Colonic mucosa (tissue), 4 donors: ENCODE results near the gene SPI1. TPM values are rescaled to one million over a fixed set of nuclear protein-coding genes. Genes with fewer than 3 reads are reported as not detected.
A peak's percentile ranks its signal among the peaks of the same experiment; 100 is the strongest.

Source experiments
- DNase-seq: peaks from one replicate; pipeline ENCODE4 v3.0.0-alpha.2; 2020
- H3K27ac ChIP-seq: fragments of 200-600 bp; one replicate; pipeline ENCODE4 v1.8.0; 2021
- H3K27me3 ChIP-seq: fragments of 200-600 bp; one replicate; pipeline ENCODE4 v1.8.0; 2021
- H3K36me3 ChIP-seq: fragments of 200-600 bp; one replicate; pipeline ENCODE4 v1.8.0; 2021
- H3K4me1 ChIP-seq: fragments of 200-600 bp; one replicate; pipeline ENCODE4 v1.8.0; 2021; ENCODE audit warnings: mild to moderate bottlenecking
- H3K4me3 ChIP-seq: fragments of 200-600 bp; one replicate; pipeline ENCODE4 v1.8.0; 2021
- H3K9ac ChIP-seq, 2 donors: one replicate each; pipeline ENCODE4 v1.7.0; 2013; ENCODE audit warnings: control low read depth in 2 of 2, low read depth in 2 of 2, low read length in 2 of 2
- H3K9me3 ChIP-seq: fragments of 200-600 bp; one replicate; pipeline ENCODE4 v1.8.0; 2021
- CTCF ChIP-seq: fragments of 200-600 bp; IDR thresholded peaks from one replicate; pipeline ENCODE4 v1.8.0; 2022; ENCODE audit warnings: antibody characterized with exemption, mild to moderate bottlenecking
- intact Hi-C: fragments of 100-400 bp; cut with DNase I; formaldehyde crosslinking; loops from one replicate; pipeline ENCODE4 v1.14.1; 2022
- total RNA-seq, 2 donors: library from RNA; stranded (reverse); fragmentation: NEBNext Ultra II Directional in 1 of 2; extraction: Animal tissue kit (Norgen Biotek cat#: 25700) in 1 of 2; gene quantifications; one replicate each; pipeline ENCODE4 v1.2.1, GENCODE V29; 2021
- donor health status: healthy.
- donor health status: DM: no; HTN: no; CAD: no.
- donor health status: DM: no; HTN: no; CAD: no.

Gene SPI1
- total RNA-seq, 2 donors from 2014 or later: 4.7 to 11.9 TPM

GRCh38 chr11:47411884-47412746, 33.8 kb upstream of the SPI1 start:
- no peaks in the 10 kb centered on the region for H3K4me1 ChIP-seq
- TF ChIP-seq CTCF: peak; percentile 76
- no peaks in the 10 kb centered on the region for H3K9me3 ChIP-seq
- no peaks in the 10 kb centered on the region for H3K27me3 ChIP-seq
- peak overlapping the region in 1 of 2 donors; percentile 29 for H3K9ac ChIP-seq
- H3K27ac ChIP-seq: no peak overlapping the region
- intact Hi-C loops: no loop called here
- DNase-seq: peak; percentile 52
- H3K36me3 ChIP-seq: no peaks in the 10 kb centered on the region
- no peak overlapping the region for H3K4me3 ChIP-seq

GRCh38 chr11:47410370-47411264, 32.3 kb upstream of the SPI1 start:
- Histone ChIP-seq H3K27ac (no peak overlapping the region), H3K36me3 (no peaks in the 10 kb centered on the region)

GRCh38 chr11:47409440-47410369, 31.4 kb upstream of the SPI1 start:
- no peak for DNase-seq
- peak overlapping the region; percentile 83 to 92 for H3K9ac ChIP-seq
- intact Hi-C loops: no loop called here
- no peaks in the 10 kb centered on the region for H3K36me3 ChIP-seq
- TF ChIP-seq CTCF: no peak
- H3K27ac ChIP-seq: peak overlapping the region; percentile 84
- H3K4me3 ChIP-seq: peak overlapping the region; percentile 60
- H3K9me3 ChIP-seq: no peaks in the 10 kb centered on the region
- no peaks in the 10 kb centered on the region for H3K27me3 ChIP-seq
- H3K4me1 ChIP-seq: no peaks in the 10 kb centered on the region

More at GRCh38 chr11:47410370-47411264, 32.3 kb upstream of the SPI1 start:
- Histone ChIP-seq H3K4me1 (no peaks in the 10 kb centered on the region), H3K27me3 (no peaks in the 10 kb centered on the region), H3K9me3 (no peaks in the 10 kb centered on the region), H3K9ac (no peak overlapping the region), H3K4me3 (no peak overlapping the region)
- no peak for DNase-seq
- intact Hi-C loops: no loop called here
- TF ChIP-seq CTCF: no peak

- peak overlapping the region; percentile 84 for H3K27ac ChIP-seq
- no peaks in the 10 kb centered on the region for H3K4me1 ChIP-seq
- H3K27me3 ChIP-seq: no peaks in the 10 kb centered on the region
- DNase-seq: peak; percentile 43
- no peaks in the 10 kb centered on the region for H3K9me3 ChIP-seq
- intact Hi-C loops: no loop called here
- H3K36me3 ChIP-seq: no peaks in the 10 kb centered on the region
- peak overlapping the region; percentile 60 for H3K4me3 ChIP-seq
- peak overlapping the region; percentile 83 to 92 for H3K9ac ChIP-seq
- no peak for TF ChIP-seq CTCF
These were observed 30.5 kb upstream of the SPI1 start for GRCh38 chr11:47408598-47409439.
